ENCODE data around the gene IFNGR2.

GRCh38 chr21:33461538-33462250, 58.5 kb downstream of the IFNGR2 start:
- no peak for TF ChIP-seq ESRRG (CRISPR knock-in tag; IDR thresholded peaks at IDR 0.05)
- TF ChIP-seq ZNF70 (CRISPR knock-in tag; IDR thresholded peaks at IDR 0.05) = no peak
- no peak for TF ChIP-seq ISL1 (CRISPR knock-in tag; IDR thresholded peaks at IDR 0.05)
- TF ChIP-seq PATZ1 (CRISPR knock-in tag; IDR thresholded peaks at IDR 0.05; ENCODE audit: borderline replicate concordance) = no peak
- TF ChIP-seq ZFP30 (CRISPR knock-in tag; IDR thresholded peaks at IDR 0.05) = no peak
- no peak for TF ChIP-seq ZNF565 (CRISPR knock-in tag; conservative IDR thresholded peaks at IDR 0.05; ENCODE audit: low read depth)
- no peak for TF ChIP-seq ARNTL (CRISPR knock-in tag; IDR thresholded peaks at IDR 0.05; ENCODE audit: borderline replicate concordance, low read depth)
- TF ChIP-seq PPARA (CRISPR knock-in tag; IDR thresholded peaks at IDR 0.05; ENCODE audit: borderline replicate concordance) = no peak
- no peak for TF ChIP-seq POU6F1 (CRISPR knock-in tag; IDR thresholded peaks at IDR 0.05; ENCODE audit: borderline replicate concordance, low read depth)
- no peak for TF ChIP-seq BACH2 (CRISPR knock-in tag; IDR thresholded peaks at IDR 0.05; ENCODE audit: borderline replicate concordance)
- TF ChIP-seq TSHZ2 (CRISPR knock-in tag; IDR thresholded peaks at IDR 0.05) = no peak
- no peak for TF ChIP-seq CSDC2 (CRISPR knock-in tag; IDR thresholded peaks at IDR 0.05)
- no peak for TF ChIP-seq RARB (CRISPR knock-in tag; IDR thresholded peaks at IDR 0.05)
